Gastrocnemius medialis (tissue), 4 donors: Measurements from ENCODE around the gene VTI1B. TPM values are rescaled to one million over a fixed set of nuclear protein-coding genes. Genes with fewer than 3 reads are reported as not detected.

Experiments used
- ATAC-seq, 2 donors: fragments of 150-250 bp; one replicate each; pipeline ENCODE4 v1.9.1; 2016
- DNase-seq, 2 donors: peaks; one replicate each; pipeline ENCODE4 v3.0.0-alpha.2; 2019
- H3K27ac ChIP-seq, 4 donors: fragments of 200-600 bp; sonication (generic); 1 replicate in 1 of 4; 2 replicates in 3 of 4; pipeline ENCODE4 v1.5.1; 2016 to 2018; ENCODE audit warnings: mild to moderate bottlenecking in 2 of 4, moderate library complexity in 1 of 4
- H3K27me3 ChIP-seq, 3 donors: fragments of 200-600 bp; sonication (generic) in 2 of 3; 1 replicate in 1 of 3; 2 replicates in 2 of 3; pipeline versions ENCODE4 v1.5.1 to v1.6.0; 2016 to 2019; ENCODE audit warnings: mild to moderate bottlenecking in 1 of 3, moderate library complexity in 1 of 3
- H3K36me3 ChIP-seq, 2 donors: fragments of 200-600 bp; sonication (generic) in 1 of 2; one replicate each; pipeline ENCODE4 v1.5.1; 2017 to 2018
- H3K4me1 ChIP-seq, 2 donors: fragments of 200-600 bp; sonication (generic) in 1 of 2; one replicate each; pipeline ENCODE4 v1.5.1; 2016 to 2017; ENCODE audit warnings: mild to moderate bottlenecking in 2 of 2
- H3K4me3 ChIP-seq, 4 donors: fragments of 200-600 bp; sonication (generic) in 3 of 4; 1 replicate in 1 of 4; 2 replicates in 3 of 4; pipeline ENCODE4 v1.5.1; 2016 to 2019; ENCODE audit warnings: mild to moderate bottlenecking in 2 of 4
- H3K9me3 ChIP-seq, 3 donors: fragments of 200-600 bp; sonication (generic) in 2 of 3; 1 replicate in 1 of 3; 2 replicates in 2 of 3; pipeline ENCODE4 v1.5.1; 2016 to 2019
- POLR2A ChIP-seq, 2 donors: fragments of 450-650 bp; IDR thresholded peaks; one replicate each; pipeline ENCODE4 v1.6.1; 2017; ENCODE audit warnings: antibody characterized with exemption in 2 of 2, mild to moderate bottlenecking in 2 of 2, moderate library complexity in 2 of 2
- in situ Hi-C, 4 donors: fragments of 200-750 bp; cut with MboI; loops; one replicate each; pipeline versions ENCODE4 v1.15.0 to v1.8.0; 2017; ENCODE audit warnings: low sequenced_read_pairs in 4 of 4
- intact Hi-C: fragments of 100-400 bp; cut with DNase I; formaldehyde crosslinking; loops from one replicate; pipeline ENCODE4 v1.15.1; 2023; ENCODE audit warnings: low total_unique reads
- total RNA-seq, 4 donors: library from RNA; depleted of rRNA; stranded (reverse); fragments of >200 nt; gene quantifications; one replicate each; pipeline versions ENCODE4 v1.1.0 to v1.2.3, GENCODE V29; 2016
- TF ChIP-seq, protein P1 (sequence below), 5 experiments: fragments of 450-650 bp in 3 of 5; fragments of 200-600 bp in 2 of 5; sonication (generic) in 2 of 5; IDR thresholded peaks in 4 of 5; conservative IDR thresholded peaks in 1 of 5; 1 replicate in 4 of 5; 2 replicates in 1 of 5; pipeline ENCODE4 v1.5.1; 2016 to 2019; ENCODE audit warnings: antibody characterized with exemption in 5 of 5, mild to moderate bottlenecking in 3 of 5, moderate library complexity in 3 of 5

Gene VTI1B
- total RNA-seq, 4 donors from 2014 or later, result 33.7 to 69.1 (median 52.8) TPM

DNA sequence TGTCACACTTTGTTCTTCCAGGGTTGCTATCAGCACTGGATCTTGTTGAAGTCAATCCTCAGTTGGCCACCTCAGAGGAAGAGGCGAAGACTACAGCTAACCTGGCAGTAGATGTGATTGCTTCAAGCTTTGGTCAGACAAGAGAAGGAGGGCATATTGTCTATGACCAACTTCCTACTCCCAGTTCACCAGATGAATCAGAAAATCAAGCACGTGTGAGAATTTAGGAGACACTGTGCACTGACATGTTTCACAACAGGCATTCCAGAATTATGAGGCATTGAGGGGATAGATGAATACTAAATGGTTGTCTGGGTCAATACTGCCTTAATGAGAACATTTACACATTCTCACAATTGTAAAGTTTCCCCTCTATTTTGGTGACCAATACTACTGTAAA lies 23.7 kb downstream of the VTI1B start:
- intact Hi-C loops (no loop called here), in situ Hi-C loops (no loop called here)
- Histone ChIP-seq H3K4me3 (no peak overlapping the region), H3K27ac (peak overlapping the region in 3 of 4 donors; percentile 1 to 57 (median 48)), H3K4me1 (peaks cover 5 to 10% of the 10 kb centered on the region in 2 donors), H3K27me3 (no peaks in the 10 kb centered on the region), H3K9me3 (no peaks in the 10 kb centered on the region), H3K36me3 (peaks cover 5 to 99% of the 10 kb centered on the region in 2 donors)
- no peak for TF ChIP-seq POLR2A (IDR thresholded peaks at IDR 0.05)
- TF ChIP-seq, protein P1, sequence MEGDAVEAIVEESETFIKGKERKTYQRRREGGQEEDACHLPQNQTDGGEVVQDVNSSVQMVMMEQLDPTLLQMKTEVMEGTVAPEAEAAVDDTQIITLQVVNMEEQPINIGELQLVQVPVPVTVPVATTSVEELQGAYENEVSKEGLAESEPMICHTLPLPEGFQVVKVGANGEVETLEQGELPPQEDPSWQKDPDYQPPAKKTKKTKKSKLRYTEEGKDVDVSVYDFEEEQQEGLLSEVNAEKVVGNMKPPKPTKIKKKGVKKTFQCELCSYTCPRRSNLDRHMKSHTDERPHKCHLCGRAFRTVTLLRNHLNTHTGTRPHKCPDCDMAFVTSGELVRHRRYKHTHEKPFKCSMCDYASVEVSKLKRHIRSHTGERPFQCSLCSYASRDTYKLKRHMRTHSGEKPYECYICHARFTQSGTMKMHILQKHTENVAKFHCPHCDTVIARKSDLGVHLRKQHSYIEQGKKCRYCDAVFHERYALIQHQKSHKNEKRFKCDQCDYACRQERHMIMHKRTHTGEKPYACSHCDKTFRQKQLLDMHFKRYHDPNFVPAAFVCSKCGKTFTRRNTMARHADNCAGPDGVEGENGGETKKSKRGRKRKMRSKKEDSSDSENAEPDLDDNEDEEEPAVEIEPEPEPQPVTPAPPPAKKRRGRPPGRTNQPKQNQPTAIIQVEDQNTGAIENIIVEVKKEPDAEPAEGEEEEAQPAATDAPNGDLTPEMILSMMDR (IDR thresholded peaks at IDR 0.05 in 4 of 5, conservative IDR thresholded peaks at IDR 0.05 in 1 of 5), result no peak
- ATAC-seq, result peak; percentile 27 to 48
- no peak for DNase-seq

DNA sequence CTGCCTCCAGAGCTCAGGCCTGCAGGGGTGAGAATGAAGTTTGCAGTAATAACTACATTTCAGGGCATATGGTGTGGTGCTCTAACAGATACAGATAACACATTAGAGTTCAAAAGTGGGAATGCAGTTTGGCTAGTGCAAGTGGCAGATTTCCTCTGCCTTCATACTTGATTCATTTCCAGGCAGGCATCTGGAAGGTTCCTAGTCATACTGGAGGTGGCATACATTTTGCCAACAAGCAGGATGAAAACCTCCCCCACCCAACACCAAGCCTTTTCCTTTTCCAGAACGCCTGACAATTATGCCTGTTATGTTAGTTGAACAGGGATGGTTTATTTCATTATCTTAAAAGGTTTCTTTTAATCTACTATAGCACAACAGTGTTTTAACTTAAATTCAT lies 24.3 kb downstream of the VTI1B start:
- no peak for ATAC-seq
- in situ Hi-C loops, result no loop called here

DNA sequence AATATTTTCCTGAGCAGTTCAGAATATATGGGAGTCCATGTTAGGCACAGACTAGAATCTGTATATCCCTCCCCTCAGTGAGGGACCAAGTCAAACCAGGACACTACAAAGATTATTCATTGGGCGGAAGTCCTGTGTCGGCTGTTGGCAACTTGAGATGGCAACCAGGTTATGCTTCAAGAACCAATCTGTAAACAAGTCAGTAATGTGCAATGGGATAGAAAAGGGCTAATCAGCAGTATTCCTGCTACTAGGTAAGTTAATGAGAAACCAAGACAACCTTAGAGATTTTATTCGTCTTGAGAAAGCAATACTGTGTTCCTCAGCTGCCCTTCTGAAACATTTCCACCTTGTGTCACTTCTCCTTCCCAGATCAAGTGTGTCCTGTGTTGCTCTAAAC lies 28.3 kb downstream of the VTI1B start:
- in situ Hi-C loops, result no loop called here
- intact Hi-C loops, result no loop called here

More for the DNA sequence above, 24.3 kb downstream of the VTI1B start:
- peaks cover 5 to 96% of the 10 kb centered on the region in 2 donors for H3K36me3 ChIP-seq
- no peak for TF ChIP-seq POLR2A (IDR thresholded peaks at IDR 0.05)
- TF ChIP-seq, protein P1 (IDR thresholded peaks at IDR 0.05 in 4 of 5, conservative IDR thresholded peaks at IDR 0.05 in 1 of 5), result no peak
- H3K9me3 ChIP-seq, result no peaks in the 10 kb centered on the region
- peaks cover 8 to 16% of the 10 kb centered on the region in 2 donors for H3K4me1 ChIP-seq
- peak overlapping the region in 2 of 4 donors; percentile 48 to 57 for H3K27ac ChIP-seq
- DNase-seq, result no peak
- intact Hi-C loops, result no loop called here
- no peak overlapping the region for H3K4me3 ChIP-seq
- no peaks in the 10 kb centered on the region for H3K27me3 ChIP-seq

GRCh38 chr14:67645414-67645813 lies 29.0 kb downstream of the VTI1B start:
- Histone ChIP-seq H3K4me1 (peaks cover 8 to 13% of the 10 kb centered on the region in 2 donors), H3K4me3 (no peak overlapping the region), H3K27ac (peak overlapping the region; percentile 78 to 89 (median 83)), H3K36me3 (peaks cover 5 to 63% of the 10 kb centered on the region in 2 donors), H3K27me3 (no peaks in the 10 kb centered on the region), H3K9me3 (no peaks in the 10 kb centered on the region)
- ATAC-seq (no peak), DNase-seq (no peak)
- in situ Hi-C loops (no loop called here), intact Hi-C loops (loop anchor here (2.0 kb wide), 1 partner anchor 23 kb away; no protein-coding TSS in a partner anchor)
- TF ChIP-seq POLR2A (IDR thresholded peaks at IDR 0.05), result no peak
- TF ChIP-seq, protein P1 (IDR thresholded peaks at IDR 0.05 in 4 of 5, conservative IDR thresholded peaks at IDR 0.05 in 1 of 5), result no peak

More for the DNA sequence above, 28.3 kb downstream of the VTI1B start:
- TF ChIP-seq, protein P1 (IDR thresholded peaks at IDR 0.05 in 4 of 5, conservative IDR thresholded peaks at IDR 0.05 in 1 of 5), result no peak
- TF ChIP-seq POLR2A (IDR thresholded peaks at IDR 0.05), result no peak
- no peaks in the 10 kb centered on the region for H3K9me3 ChIP-seq
- no peak overlapping the region for H3K4me3 ChIP-seq
- no peak for ATAC-seq
- H3K27ac ChIP-seq, result peak overlapping the region; percentile 78 to 89 (median 83)
- no peaks in the 10 kb centered on the region for H3K27me3 ChIP-seq
- no peak for DNase-seq
- peaks cover 5 to 70% of the 10 kb centered on the region in 2 donors for H3K36me3 ChIP-seq
- peaks cover 8 to 13% of the 10 kb centered on the region in 2 donors for H3K4me1 ChIP-seq
